ENCODE data around the gene EMP2. TPM values are rescaled to one million over a fixed set of nuclear protein-coding genes. Genes with fewer than 3 reads are reported as not detected.

The EMP2 gene
- total and polyA plus RNA-seq, 3 donors from 2014 or later, result 9.3 to 18.4 (median 13.1) TPM

DNA sequence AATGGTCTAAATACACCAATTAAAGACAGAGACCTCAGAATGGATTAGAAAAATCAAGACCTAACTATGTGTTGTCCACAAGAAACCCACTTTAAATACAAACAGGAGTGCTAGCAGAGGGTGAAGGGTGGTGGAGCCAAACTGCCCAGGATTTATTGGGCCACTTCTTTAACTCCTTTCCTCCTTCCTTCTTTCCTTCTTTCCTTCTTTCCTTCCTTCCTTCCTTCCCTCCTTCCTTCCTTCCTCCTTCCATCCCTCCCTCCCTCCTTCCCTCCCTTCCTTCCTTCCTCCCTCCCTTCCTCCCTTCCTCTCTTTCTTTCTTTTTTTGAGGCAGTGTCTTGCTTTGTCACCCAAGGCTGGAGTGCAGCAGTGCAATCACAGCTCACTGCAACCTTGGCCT is 34.3 kb upstream of the EMP2 start:
- TF ChIP-seq, protein P1, sequence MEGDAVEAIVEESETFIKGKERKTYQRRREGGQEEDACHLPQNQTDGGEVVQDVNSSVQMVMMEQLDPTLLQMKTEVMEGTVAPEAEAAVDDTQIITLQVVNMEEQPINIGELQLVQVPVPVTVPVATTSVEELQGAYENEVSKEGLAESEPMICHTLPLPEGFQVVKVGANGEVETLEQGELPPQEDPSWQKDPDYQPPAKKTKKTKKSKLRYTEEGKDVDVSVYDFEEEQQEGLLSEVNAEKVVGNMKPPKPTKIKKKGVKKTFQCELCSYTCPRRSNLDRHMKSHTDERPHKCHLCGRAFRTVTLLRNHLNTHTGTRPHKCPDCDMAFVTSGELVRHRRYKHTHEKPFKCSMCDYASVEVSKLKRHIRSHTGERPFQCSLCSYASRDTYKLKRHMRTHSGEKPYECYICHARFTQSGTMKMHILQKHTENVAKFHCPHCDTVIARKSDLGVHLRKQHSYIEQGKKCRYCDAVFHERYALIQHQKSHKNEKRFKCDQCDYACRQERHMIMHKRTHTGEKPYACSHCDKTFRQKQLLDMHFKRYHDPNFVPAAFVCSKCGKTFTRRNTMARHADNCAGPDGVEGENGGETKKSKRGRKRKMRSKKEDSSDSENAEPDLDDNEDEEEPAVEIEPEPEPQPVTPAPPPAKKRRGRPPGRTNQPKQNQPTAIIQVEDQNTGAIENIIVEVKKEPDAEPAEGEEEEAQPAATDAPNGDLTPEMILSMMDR (IDR thresholded peaks at IDR 0.05), result no peak
- no peak for TF ChIP-seq POLR2A (IDR thresholded peaks at IDR 0.05)
- Histone ChIP-seq H3K27ac (no peak overlapping the region), H3K4me1 (peaks cover 7% of the 10 kb centered on the region), H3K9me3 (no peaks in the 10 kb centered on the region), H3K27me3 (no peaks in the 10 kb centered on the region), H3K36me3 (ENCODE audit: low read depth, missing control alignments) (no peaks in the 10 kb centered on the region), H3K4me3 (no peak overlapping the region)
- intact Hi-C loops (cut with DNase I; ENCODE audit: low total_unique reads), result no loop called here
- DNase-seq, result no peak

DNA sequence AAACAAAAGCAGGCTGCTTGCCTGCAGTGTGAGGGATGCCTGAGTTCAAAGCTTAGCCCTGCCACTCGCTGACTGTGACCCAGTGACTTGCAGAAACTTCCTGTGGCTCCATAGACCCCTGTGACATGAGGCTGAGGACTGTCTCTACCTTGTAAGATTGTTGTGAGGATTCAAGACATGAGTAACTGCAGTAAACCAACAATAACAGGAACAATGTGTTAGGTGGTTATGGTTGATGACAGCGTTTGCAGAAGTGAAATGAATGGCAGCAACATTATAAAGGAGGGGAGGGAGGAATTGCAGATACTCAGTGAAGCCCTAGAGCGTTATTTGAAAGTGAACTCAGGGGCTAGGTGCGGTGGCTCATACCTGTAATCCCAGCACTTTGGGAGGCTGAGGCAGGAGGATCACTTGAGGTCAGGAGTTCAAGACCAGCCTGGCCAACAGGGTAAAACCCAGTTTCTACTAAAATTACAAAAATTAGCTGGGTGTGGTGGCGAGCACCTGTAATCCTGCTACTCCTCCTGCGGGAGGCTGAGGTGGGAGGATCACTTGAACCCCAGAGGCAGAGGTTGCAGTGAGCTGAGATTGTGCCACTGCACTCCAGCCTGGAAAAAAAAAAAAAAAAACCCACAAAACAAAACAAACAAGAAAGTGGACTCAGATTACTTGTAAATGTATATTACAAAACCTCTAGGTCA is 33.5 kb upstream of the EMP2 start:
- no peaks in the 10 kb centered on the region for H3K36me3 ChIP-seq (ENCODE audit: low read depth, missing control alignments)
- no peak for DNase-seq
- TF ChIP-seq, protein P1 (IDR thresholded peaks at IDR 0.05), result no peak
- WGBS, 2 donors, result 83 to 94% methylated on average over 6 of the region's 6 CpGs
- H3K27ac ChIP-seq, result no peak overlapping the region
- H3K9me3 ChIP-seq, result no peaks in the 10 kb centered on the region
- intact Hi-C loops (cut with DNase I; ENCODE audit: low total_unique reads), result no loop called here
- no peaks in the 10 kb centered on the region for H3K27me3 ChIP-seq
- H3K4me1 ChIP-seq, result peaks cover 7% of the 10 kb centered on the region
- H3K4me3 ChIP-seq, result no peak overlapping the region

DNA sequence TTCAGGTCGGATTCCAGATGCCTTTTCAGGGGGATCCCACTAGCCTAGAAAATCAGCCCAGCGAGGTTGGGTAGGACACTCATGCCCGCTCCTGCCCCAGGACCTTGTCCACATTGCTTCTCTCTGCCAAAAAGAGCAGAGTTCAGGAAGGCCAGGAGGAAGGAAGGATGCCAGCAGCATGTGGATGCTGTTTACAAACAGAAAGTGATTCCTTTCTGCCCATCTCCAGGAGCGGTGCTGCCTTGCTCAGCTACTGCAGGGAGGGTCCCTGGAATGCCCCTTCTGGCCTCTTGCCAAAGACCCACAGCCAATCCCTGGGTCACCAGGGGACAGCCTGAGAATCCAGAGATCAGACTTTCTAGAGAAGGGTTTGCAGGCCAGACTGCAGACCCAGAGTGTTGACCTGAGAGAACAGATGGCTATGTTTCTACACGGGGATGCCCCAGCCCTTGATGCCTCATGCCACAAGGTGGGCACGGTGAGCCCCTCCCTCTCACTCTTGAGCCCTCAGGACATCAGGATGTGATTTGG is 32.3 kb upstream of the EMP2 start:
- H3K36me3 ChIP-seq (ENCODE audit: low read depth, missing control alignments), result no peaks in the 10 kb centered on the region
- 59 to 78% methylated on average over 6 of the region's 6 CpGs for WGBS, 2 donors
- peaks cover 7% of the 10 kb centered on the region for H3K4me1 ChIP-seq
- TF ChIP-seq POLR2A (IDR thresholded peaks at IDR 0.05), result no peak
- TF ChIP-seq, protein P1 (IDR thresholded peaks at IDR 0.05), result no peak
- intact Hi-C loops (cut with DNase I; ENCODE audit: low total_unique reads), result no loop called here
- no peaks in the 10 kb centered on the region for H3K27me3 ChIP-seq
- no peak for DNase-seq
- no peak overlapping the region for H3K27ac ChIP-seq
- no peak overlapping the region for H3K4me3 ChIP-seq
- H3K9me3 ChIP-seq, result no peaks in the 10 kb centered on the region

DNA sequence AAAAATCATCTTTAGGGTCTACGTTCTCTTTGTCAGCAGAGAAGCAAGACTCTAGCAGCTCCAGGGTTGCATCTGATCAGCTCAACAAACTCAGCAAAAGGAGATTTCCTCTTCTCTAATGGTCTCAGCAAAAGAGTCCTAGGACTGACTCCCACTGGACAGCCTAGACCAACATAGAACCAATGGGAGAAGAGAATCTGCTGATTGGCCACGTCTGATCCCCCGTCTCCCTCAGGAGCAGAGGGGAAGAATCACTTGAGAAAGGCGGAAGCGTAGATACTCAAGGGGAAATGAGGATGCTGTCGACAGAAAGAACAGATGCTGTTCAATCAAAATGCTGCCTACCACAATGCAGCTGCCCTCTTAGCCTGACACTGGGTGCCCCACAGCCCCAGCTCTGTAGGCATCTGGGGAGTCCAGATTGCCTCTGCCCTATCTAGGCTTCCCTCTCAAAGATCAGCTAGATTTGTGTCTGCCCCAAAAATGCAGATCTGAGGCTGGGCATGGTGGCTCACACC is 31.5 kb upstream of the EMP2 start:
- H3K27ac ChIP-seq, result no peak overlapping the region
- intact Hi-C loops (cut with DNase I; ENCODE audit: low total_unique reads), result no loop called here

More for the DNA sequence above, 31.5 kb upstream of the EMP2 start:
- Histone ChIP-seq H3K4me3 (no peak overlapping the region), H3K27me3 (no peaks in the 10 kb centered on the region), H3K9me3 (no peaks in the 10 kb centered on the region), H3K4me1 (peaks cover under 1% of the 10 kb centered on the region), H3K36me3 (ENCODE audit: low read depth, missing control alignments) (no peaks in the 10 kb centered on the region)
- WGBS, 2 donors, result 92 to 95% methylated on average over 6 of the region's 6 CpGs
- DNase-seq, result no peak
- TF ChIP-seq, protein P1 (IDR thresholded peaks at IDR 0.05), result no peak
- no peak for TF ChIP-seq POLR2A (IDR thresholded peaks at IDR 0.05)
